PFSK-1 (cell line): Measurements from ENCODE around the gene DOCK8.

Source experiments
- FOXP2 ChIP-seq: optimal IDR thresholded peaks from 2 replicates; pipeline ENCODE3; 2011; ENCODE audit warnings: borderline replicate concordance, control low read depth, inconsistent platforms; ENCODE audit not compliant: insufficient read depth; ENCODE audit errors: extremely low read length, extremely low read depth
- POLR2AphosphoS5 ChIP-seq: IDR thresholded peaks from 2 replicates; pipeline ENCODE4 v1.6.1; 2012; ENCODE audit warnings: low read depth, mild to moderate bottlenecking, control low read depth, low read length, moderate library complexity
- SIN3A ChIP-seq: IDR thresholded peaks from 2 replicates; pipeline ENCODE4 v1.6.1; 2012; ENCODE audit warnings: mild to moderate bottlenecking, low read length, moderate library complexity, borderline replicate concordance; ENCODE audit not compliant: insufficient read depth
- TAF1 ChIP-seq: IDR thresholded peaks from 2 replicates; pipeline ENCODE4 v1.6.1; 2012; ENCODE audit warnings: low read length, control low read depth, borderline replicate concordance; ENCODE audit not compliant: insufficient read depth
- TF ChIP-seq, protein P1 (sequence below), 2 experiments: IDR thresholded peaks; 2 replicates each; pipeline versions ENCODE4 v1.6.1 to v1.8.0; 2011 to 2012; ENCODE audit warnings: low read depth in 2 of 2, low read length in 2 of 2, control low read depth in 1 of 2, inconsistent platforms in 1 of 2, mild to moderate bottlenecking in 1 of 2, moderate library complexity in 1 of 2; ENCODE audit not compliant: insufficient read depth in 1 of 2

Gene DOCK8

DNA sequence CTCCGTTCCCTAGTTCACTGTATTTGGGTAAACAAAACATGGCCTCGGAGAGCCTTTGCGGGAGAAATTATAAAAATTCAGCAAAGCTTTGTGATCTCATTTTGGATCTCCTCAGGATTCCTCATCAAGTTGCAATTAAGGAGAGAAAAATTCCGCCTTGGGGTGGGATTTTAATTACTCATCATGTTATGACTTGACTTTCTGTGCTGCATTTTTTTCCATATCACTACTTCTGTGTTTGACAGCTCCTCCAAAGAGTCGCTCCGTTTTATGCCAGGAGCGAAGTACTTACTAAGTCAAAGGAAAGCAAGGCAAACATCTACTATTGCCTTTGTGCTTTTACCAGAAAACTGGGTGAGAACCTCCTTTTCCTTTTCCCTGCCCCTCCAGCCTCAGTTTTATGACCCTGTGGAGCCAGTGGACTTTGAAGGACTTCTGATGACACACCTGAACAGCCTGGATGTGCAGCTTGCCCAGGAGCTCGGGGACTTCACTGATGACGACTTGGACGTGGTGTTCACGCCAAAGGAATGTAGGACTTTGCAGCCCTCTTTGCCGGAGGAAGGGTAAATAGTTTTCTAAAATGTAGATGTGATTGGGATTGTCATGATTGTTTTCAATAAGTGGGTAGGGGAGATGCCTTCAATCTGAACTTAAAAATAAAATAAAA, 71.5 kb downstream of the DOCK8 start:
- TF ChIP-seq TAF1: no peak
- no peak for TF ChIP-seq FOXP2
- no peak for TF ChIP-seq SIN3A
- TF ChIP-seq, protein P1, sequence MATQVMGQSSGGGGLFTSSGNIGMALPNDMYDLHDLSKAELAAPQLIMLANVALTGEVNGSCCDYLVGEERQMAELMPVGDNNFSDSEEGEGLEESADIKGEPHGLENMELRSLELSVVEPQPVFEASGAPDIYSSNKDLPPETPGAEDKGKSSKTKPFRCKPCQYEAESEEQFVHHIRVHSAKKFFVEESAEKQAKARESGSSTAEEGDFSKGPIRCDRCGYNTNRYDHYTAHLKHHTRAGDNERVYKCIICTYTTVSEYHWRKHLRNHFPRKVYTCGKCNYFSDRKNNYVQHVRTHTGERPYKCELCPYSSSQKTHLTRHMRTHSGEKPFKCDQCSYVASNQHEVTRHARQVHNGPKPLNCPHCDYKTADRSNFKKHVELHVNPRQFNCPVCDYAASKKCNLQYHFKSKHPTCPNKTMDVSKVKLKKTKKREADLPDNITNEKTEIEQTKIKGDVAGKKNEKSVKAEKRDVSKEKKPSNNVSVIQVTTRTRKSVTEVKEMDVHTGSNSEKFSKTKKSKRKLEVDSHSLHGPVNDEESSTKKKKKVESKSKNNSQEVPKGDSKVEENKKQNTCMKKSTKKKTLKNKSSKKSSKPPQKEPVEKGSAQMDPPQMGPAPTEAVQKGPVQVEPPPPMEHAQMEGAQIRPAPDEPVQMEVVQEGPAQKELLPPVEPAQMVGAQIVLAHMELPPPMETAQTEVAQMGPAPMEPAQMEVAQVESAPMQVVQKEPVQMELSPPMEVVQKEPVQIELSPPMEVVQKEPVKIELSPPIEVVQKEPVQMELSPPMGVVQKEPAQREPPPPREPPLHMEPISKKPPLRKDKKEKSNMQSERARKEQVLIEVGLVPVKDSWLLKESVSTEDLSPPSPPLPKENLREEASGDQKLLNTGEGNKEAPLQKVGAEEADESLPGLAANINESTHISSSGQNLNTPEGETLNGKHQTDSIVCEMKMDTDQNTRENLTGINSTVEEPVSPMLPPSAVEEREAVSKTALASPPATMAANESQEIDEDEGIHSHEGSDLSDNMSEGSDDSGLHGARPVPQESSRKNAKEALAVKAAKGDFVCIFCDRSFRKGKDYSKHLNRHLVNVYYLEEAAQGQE (IDR thresholded peaks at IDR 0.05; ENCODE audit: insufficient read depth in 1 of 2, low read depth in 2 of 2, low read length in 2 of 2): no peak
- TF ChIP-seq POLR2AphosphoS5: no peak

DNA sequence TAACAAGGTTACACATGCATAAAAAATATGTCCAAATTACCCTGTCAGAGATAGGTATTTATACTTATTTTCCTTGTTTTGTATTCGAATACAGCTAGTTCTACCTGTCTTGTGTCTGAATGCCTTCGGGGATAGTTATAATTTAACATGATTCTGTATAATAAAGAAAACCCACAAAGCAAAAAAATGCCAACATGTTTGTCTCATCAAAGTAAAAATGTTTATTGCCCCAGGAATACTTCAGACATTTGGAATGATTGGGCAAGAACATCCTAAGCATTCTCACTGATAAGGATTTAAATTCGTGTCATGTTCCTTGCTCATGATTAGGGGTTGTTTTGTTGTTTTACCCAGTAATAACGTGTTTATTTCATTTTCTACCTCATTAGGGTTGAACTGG, 74.5 kb downstream of the DOCK8 start:
- TF ChIP-seq, protein P1 (IDR thresholded peaks at IDR 0.05; ENCODE audit: insufficient read depth in 1 of 2, low read depth in 2 of 2, low read length in 2 of 2): no peak
- TF ChIP-seq TAF1 (no peak), FOXP2 (no peak), SIN3A (no peak)

DNA sequence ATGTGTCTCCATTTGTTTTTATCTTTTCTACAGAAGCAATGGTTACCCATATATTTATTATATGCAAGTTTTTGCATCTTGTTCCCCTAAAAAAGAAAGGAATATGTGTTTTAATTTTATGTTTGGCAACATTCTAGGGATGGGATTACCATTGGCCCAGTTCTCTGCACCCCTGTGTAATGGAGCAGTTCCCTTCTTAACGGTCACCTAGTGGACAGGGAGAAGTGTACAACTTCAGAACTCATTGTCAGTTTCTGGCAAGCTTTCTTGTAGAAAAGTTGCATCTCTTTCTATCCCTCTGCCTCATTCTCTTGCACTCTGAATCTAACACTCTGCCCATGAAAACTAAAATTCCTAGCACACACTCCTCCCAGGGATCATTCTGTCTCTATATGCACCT, 78.2 kb downstream of the DOCK8 start:
- TF ChIP-seq TAF1 (no peak), FOXP2 (no peak), SIN3A (no peak), POLR2AphosphoS5 (no peak)
- TF ChIP-seq, protein P1 (IDR thresholded peaks at IDR 0.05; ENCODE audit: insufficient read depth in 1 of 2, low read depth in 2 of 2, low read length in 2 of 2): no peak

DNA sequence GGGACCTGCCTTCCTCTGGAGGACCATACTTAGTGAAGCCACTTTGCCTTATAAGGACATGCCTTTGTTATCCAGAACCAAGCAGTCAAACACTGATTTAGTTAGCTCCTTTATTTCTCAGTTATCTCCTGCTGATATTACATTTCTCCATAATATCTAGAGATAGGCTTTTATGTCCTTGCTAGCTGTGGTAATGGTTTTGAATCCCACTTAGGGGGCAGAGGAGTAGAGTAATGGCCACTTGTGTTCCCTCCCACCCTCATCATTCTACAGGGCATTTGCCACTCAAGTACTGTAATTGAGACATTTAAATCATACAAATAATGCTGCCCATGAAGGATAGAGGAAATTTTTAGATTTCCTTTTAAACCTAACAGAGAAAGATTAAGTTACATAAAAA, 80.9 kb downstream of the DOCK8 start:
- no peak for TF ChIP-seq POLR2AphosphoS5
- no peak for TF ChIP-seq TAF1
- TF ChIP-seq, protein P1 (IDR thresholded peaks at IDR 0.05; ENCODE audit: insufficient read depth in 1 of 2, low read depth in 2 of 2, low read length in 2 of 2): no peak
- TF ChIP-seq FOXP2: no peak
- TF ChIP-seq SIN3A: no peak
